ENCODE data around the gene LPAR5.
A peak's percentile ranks its signal among the peaks of the same experiment; 100 is the strongest.

Gene LPAR5

GRCh38 chr12:6639151-6639801, 3.5 kb upstream of the LPAR5 start:
- no peak for DNase-seq (ENCODE audit: low read depth in 2 of 2, low spot score in 1 of 2)

DNA sequence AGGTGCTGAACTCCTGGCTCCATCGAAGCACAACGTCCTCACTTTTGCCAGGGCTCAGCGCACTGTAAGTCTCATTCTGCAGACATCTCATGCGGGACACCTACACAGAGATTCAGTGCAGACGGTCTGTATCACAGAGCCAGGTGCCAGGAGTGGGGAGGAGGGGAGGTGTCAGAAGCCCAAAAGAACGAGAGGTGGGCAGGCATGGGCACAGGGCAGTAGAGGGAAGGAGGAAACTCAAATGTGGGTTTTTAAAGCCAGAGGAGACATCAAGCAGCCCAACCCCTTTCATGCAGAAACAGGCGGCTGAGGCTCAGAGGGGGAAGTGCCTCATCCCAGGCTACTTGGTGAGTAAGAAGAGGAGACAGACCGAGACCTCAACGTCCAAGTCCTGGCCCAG, 2.5 kb upstream of the LPAR5 start:
- no peak for DNase-seq (ENCODE audit: low read depth in 2 of 2, low spot score in 1 of 2)

DNA sequence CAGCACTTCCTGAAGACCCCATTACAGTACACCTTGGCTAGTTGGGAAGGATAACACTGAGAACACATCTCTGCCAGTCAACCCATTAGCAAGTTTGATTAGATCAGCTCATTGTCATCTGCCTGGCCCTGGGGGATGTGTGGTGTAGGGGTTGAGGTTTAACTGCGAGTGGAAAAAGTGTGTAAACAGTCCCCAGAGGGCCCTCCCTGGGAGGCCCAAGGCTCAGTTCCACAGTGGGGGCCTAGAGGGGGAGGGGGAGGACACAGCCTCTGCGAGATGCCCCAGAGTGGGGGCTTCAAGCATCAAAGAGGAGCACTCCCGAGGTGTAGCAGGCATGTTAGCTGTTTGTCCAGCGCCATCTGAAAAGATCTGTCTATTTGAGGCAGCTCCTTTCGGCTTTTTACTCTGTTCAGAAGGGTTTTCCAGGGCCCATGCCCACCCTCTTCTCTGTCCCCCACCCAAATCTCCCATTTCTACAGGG, 344 bp downstream of the LPAR5 start:
- peak in 1 of 2 donors; percentile 63 for DNase-seq (ENCODE audit: low read depth in 2 of 2, low spot score in 1 of 2)

DNA sequence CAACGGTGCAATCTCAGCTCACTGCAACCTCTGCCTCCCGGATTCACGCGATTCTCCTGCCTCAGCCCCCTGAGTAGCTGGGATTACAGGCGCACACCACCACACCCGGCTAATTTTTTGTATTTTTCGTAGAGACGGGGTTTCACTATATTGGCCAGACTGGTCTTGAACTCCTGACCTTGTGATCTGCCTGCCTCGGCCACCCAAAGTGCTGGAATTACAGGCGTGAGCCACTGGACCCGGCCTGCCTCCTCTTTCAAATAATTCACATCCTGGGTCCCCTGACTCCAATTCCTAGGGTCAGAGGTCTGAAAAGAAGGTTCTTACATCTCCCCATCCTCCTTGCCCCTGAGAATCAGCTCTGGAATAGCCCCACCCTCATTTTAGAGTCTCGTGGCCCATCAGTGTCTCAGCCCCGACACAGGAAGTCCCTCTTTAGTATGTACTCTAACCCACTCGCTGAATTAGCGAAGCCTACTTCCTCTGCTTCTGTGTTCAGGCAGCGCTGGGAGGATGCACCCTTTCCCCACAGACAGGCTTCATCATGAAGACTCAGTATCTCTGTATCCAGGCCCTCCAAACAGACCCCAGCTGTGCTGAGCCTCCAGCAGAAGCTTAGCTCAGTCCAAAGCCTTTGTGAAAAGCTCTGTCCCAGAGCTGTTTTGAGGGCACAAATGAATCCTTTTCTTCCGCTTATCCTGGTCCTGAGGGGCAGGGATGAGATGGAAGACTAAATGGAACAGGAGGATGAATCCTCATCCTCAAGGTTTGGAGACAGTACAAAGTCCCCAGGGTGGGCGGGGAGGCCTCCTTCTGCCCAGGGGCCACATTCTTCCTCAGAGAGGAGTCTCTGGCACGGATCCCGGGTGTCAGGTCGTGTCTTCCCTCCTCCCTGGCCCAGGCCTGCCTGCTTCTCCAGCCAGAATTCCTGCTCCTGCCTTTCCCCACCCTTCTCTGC, 3.5 kb downstream of the LPAR5 start:
- DNase-seq (ENCODE audit: low read depth in 2 of 2, low spot score in 1 of 2), result peak in 1 of 2 donors; percentile 41

DNA sequence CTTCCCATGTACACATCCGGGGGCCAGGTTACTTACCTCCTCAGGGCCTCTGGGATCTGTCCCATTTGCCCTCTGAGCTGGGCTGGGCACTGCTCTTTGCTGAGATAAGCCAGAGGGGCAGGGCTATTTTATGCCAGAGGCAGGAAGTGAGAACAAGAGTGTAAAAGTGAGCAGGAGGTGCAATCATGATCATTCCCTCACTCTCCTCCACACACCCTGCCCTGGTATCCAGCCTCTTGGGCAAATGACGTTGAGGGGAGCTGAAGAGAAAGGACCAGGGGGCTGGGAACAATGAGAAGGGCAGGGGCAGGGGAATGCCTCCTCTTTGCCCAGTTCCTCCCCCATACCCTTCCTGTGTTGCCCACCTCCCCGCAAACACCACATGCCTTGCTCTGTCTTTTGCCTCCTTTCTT, 4.2 kb downstream of the LPAR5 start:
- DNase-seq (ENCODE audit: low read depth in 2 of 2, low spot score in 1 of 2), result no peak

GRCh38 chr12:6630736-6631135, 5.0 kb downstream of the LPAR5 start:
- DNase-seq (ENCODE audit: low read depth in 2 of 2, low spot score in 1 of 2), result no peak

DNA sequence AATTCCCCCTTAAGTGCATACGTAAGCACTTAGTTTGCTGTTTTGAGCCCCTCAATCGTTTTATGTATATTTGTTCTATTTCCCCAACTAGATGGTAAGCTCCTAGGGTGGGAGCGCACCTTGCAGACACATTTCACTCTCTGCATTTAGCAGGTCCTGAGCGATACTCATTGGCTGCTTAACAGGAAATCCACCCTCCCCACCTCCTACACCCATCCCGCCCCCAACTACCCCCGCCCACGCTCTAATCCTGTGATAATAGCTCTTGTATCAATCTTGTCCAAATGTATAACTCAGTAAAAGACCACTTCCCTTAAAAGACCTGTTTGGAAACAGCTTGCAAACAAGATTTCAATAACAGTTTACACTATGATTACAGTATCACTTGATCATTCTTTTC, 8.1 kb downstream of the LPAR5 start:
- DNase-seq (ENCODE audit: low read depth in 2 of 2, low spot score in 1 of 2), result no peak

DNA sequence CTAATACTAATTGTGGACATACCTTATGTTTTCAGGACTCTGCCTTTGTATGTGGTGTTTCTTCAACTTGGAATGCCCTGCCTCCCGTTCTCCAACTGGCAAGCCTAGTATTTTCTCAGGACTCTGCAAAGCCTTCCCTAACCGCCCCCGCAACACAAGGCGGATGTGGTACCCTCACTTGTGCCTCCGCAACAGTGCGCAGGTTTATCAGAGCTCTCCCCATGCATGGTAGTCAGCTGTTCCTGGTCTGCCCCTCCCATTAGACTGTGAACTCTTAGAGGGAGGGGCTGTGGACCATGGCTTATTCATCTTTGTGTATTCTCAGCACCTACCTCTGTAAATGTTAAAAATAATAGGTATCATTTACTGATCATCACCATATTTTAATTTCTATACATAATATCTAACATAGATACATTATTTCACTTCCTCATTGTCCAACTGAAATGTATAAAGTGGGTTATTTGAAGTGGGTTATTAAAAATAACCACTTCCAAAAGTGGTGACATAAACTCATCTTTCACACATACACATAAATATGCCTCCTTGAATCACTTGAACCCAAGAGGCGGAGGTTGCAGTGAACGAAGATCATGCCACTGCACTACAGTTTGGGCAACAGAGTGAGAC, 9.0 kb downstream of the LPAR5 start:
- no peak for DNase-seq (ENCODE audit: low read depth in 2 of 2, low spot score in 1 of 2)

DNA sequence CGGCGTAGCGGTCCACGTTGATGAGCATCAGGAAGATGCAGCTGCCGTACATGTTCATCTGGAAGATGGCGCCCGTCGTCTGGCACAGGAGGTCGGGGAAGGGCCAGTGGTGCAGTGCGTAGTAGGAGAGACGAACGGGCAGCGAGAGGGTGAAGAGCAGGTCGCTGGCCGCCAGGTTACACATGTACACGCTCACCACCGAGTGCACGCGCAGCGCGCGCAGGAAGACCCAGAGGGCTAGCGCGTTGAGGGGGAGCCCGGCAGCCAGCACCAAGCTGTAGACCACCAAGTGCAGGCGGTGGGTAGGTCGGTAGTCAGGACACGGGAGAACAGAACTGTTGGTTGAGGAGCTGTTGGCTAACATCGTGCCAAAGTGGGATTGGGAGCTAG, 14.9 kb downstream of the LPAR5 start:
- DNase-seq (ENCODE audit: low read depth in 2 of 2, low spot score in 1 of 2), result no peak

DNA sequence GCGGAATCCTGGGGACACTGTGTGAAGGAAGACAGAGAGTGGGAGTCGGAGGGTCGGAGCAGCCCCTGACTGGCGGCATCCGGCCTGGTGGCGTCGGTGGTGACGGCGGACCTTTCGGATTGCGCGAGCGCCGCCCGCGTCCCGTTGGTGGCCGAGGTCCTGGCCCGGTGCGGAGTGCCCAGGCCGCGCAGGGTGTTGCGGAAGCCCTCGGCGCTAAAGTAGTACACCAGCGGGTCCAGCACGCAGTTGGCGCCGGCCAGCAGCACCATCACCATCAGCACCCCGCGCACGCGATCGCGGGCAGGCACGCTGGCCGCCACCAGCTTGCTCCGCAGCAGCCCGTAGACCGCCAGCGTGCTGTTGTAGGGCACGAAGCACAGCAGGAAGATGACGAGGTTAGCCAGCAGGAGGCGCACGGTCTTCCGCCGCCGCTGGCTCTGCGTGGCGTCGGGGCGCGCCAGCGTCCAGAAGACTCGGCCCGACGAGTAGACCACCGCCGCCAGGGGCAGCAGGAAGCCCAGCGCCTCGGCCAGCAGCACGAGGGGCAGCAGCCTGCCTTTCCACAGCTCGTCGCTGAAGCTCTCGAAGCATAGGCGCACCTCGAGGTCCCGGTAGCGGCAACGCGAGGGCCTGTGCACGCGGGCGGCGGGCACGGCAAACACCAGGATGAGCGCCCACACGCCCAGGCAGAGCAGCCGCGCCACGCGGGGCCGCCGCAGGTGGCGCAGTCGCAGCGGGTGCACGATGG, 15.4 kb downstream of the LPAR5 start:
- no peak for DNase-seq (ENCODE audit: low read depth in 2 of 2, low spot score in 1 of 2)

DNA sequence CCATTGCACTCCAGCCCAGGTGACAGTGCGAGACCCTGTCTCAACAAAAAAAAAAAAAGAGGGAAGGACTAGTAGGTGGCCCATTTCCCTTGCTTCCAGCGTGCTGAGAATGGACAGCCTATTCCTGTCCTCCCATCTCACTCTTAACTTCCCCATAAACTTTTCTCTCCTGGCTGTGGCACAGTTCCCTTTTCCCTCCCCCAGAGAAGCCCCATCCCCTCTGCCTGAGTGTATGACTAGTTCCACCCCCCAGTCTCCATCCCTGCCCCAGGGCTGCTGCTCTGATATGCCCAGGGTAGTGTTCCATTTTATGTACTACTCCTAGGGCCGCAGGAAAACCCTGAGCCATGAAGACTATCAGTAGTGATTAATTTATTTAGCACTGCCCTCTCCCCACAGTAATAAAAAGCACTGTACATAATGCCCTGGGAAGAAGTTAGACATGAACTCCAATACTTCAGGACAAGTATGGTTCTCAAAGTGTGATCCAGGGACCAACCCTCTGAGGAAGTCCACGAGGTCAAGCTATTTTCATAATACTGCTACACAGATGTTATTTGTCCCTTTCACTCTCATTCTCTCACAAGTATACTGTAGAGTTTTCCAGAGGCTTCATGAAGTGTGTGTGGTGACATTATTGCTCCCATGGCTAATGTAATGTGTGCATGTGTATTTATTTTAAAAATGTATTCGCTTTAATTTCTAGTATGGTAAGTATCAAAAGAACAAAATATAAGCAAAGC, 17.1 kb downstream of the LPAR5 start:
- no peak for DNase-seq (ENCODE audit: low read depth in 2 of 2, low spot score in 1 of 2)

DNA sequence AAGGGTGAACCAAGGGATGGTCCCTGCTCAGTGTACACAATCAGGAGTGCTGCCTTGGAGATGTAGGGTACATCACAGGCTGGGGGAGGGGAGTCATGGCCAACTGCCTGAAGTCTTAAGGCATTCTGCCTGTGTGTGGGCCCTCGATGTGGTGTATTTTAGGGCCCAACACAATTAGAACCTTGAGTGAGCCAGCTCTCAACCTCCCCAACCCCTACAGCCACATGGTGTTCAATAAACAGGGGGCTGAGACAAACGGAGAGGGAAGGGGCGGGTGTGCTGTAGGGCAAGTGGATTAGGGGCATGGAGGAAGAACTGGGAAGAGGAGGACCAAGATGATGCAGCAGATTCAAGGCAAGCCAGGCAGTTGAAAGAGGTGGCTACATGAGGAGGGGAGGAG, 20.0 kb downstream of the LPAR5 start:
- DNase-seq (ENCODE audit: low read depth in 2 of 2, low spot score in 1 of 2), result no peak

DNA sequence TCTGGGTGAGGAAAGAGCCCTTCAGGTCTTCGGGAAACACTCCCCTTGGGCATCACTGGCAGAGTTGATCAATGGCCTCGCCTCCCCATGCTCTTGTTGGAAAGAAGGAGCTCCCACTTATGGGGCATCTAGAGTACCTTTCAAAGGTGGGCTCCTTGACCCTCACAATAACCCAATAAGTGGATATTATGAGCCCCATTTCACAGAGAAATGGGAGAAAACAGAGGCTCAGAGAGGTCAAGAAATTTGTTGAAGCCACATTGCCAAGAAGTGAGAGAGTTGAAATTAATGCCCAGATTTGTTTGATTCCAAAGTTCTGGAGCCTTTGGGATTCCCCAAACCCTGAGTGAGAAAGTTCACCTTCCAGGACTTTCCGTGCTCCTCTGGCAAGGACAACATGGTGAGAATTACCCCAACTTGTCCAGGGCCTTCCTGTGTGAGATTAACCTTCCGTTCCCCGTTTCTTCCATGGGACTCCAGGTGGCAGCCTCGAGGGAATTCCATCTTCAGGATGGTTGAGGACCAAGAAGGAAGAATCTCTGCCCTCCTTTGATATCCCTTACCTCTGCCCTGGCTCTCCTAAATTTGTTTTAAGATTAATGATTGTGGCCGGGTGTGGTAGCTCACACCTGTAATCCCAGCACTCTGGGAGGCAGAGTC, 21.1 kb downstream of the LPAR5 start:
- no peak for DNase-seq (ENCODE audit: low read depth in 2 of 2, low spot score in 1 of 2)

DNA sequence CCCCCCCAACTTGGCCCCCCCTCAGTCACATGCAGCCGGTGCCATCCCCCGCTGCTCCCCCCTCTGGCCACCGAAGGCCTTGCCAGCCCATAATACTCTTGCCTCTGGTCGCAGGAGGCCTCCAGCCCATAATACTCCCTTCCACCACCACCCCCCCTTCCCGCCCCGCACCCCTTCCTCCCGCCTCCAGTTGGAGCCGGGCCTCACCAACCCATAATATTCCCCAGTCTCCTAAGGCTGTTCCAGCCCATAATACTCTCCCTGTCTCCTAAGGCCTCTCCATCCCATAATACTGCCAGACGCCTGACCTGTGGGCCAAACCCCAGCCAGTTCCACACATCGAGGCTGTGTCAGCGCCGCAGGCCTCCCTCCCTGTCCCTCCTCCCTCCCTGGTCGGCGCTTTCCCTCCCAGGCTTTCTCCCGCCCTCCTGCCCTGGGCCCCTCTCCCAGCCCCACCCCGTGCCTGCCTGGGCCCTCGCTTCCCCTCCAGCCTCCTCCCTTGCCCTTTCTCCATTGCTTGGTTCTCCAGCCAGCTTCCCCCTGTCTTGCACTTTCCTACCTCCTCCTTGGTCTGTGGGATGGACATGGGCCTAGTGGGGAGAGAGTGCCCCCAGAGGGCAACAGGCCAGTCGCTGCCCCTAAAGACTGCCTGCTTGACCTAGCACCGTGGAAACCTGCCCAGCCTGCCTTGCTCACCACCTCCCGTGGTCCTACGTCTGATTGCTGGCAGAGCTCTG, 21.8 kb downstream of the LPAR5 start:
- no peak for DNase-seq (ENCODE audit: low read depth in 2 of 2, low spot score in 1 of 2)

GRCh38 chr12:6613015-6613775, 22.6 kb downstream of the LPAR5 start:
- DNase-seq (ENCODE audit: low read depth in 2 of 2, low spot score in 1 of 2), result no peak

- no peak for DNase-seq (ENCODE audit: low read depth in 2 of 2, low spot score in 1 of 2)
These were observed 23.1 kb downstream of the LPAR5 start for GRCh38 chr12:6612652-6613014.

DNA sequence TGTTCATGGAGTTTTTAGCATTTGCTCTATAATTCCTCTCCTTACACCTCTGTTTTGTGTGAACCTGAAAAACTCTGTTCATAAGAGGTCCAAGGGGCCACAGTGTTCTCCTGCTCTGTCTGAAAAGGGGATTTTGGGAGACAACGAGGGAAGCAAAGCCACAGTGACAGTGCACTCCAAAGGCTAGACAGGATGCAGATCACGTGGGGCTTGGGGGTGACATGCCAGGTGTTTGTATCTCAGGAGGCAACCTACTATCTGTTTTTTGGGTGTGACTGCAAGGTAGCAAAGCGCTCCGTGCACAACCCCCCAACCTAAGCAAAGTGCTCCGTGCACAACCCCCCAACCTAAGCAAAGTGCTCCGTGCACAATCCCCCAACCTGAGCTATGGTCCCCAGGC, 23.5 kb downstream of the LPAR5 start:
- DNase-seq (ENCODE audit: low read depth in 2 of 2, low spot score in 1 of 2), result no peak

DNA sequence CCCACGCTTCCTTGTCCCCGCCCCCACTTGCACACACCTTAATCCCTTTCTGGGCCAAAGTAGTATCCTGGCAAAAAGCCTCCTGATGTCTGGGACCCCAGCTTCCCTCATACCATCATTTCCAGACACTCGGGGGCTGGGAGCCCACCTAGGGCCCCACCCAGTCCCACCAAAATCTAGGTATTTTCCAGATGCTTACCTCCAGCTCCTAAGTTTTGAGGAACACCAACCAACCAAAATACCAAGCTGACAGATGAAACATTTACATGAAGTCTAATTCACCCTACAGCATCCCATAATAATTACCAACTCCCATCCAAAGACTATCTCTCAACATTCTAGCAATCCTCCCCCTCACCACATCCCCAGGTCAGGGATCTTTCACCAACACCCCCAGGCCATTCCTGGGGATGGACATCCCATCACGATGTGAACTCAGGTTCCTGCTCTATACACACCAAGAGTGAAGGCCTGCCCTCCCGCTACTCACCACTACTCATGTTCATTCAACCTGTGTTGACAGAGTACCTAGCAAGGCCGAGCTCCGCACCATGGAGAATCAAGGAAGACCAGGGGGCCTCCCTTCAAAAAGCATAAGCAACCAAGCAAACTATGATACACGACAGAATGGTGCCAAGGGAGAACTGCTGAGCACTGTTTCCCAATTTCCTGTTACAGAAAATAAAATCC, 27.0 kb downstream of the LPAR5 start:
- DNase-seq (ENCODE audit: low read depth in 2 of 2, low spot score in 1 of 2), result no peak
